Dendritic cell treated with granulocyte-macrophage colony-stimulating factor and Interleukin-4, amounts not matched to agents 40 ng/mL and 50 ng/mL, for 4 days (primary cell): ENCODE data around the gene CPVL.

ENCODE experiments used
- H3K27ac Mint-ChIP-seq: one replicate; pipeline ENCODE4 v1.8.0; 2022; ENCODE audit warnings: mild to moderate bottlenecking, mixed read lengths
- H3K27me3 Mint-ChIP-seq: one replicate; pipeline ENCODE4 v1.8.0; 2022; ENCODE audit warnings: mild to moderate bottlenecking, mixed read lengths
- H3K36me3 Mint-ChIP-seq: one replicate; pipeline ENCODE4 v1.8.0; 2022; ENCODE audit warnings: low read depth, mixed read lengths
- H3K4me1 Mint-ChIP-seq: one replicate; pipeline ENCODE4 v1.8.0; 2022; ENCODE audit warnings: low read depth, mixed read lengths
- H3K4me3 Mint-ChIP-seq: one replicate; pipeline ENCODE4 v1.8.0; 2022; ENCODE audit warnings: mild to moderate bottlenecking, moderate library complexity, mixed read lengths
- H3K9me3 Mint-ChIP-seq: one replicate; pipeline ENCODE4 v1.8.0; 2022; ENCODE audit warnings: mixed read lengths
- intact Hi-C: fragments of 100-400 bp; cut with micrococcal nuclease; formaldehyde crosslinking; loops from one replicate; pipeline ENCODE4 v1.15.0; 2022

CPVL gene

GRCh38 chr7:28999895-29000716 lies 146.2 kb downstream of the CPVL start:
- Mint-ChIP-seq H3K27ac (no peak overlapping the region), H3K4me1 (no peaks in the 10 kb centered on the region), H3K9me3 (no peaks in the 10 kb centered on the region), H3K36me3 (peaks cover 94% of the 10 kb centered on the region), H3K27me3 (no peaks in the 10 kb centered on the region), H3K4me3 (no peak overlapping the region)
- intact Hi-C loops = no loop called here

- no peaks in the 10 kb centered on the region for H3K27me3 Mint-ChIP-seq
- no peaks in the 10 kb centered on the region for H3K9me3 Mint-ChIP-seq
- H3K4me1 Mint-ChIP-seq = no peaks in the 10 kb centered on the region
- intact Hi-C loops = no loop called here
- no peak overlapping the region for H3K27ac Mint-ChIP-seq
- H3K4me3 Mint-ChIP-seq = no peak overlapping the region
- H3K36me3 Mint-ChIP-seq = peaks cover 92% of the 10 kb centered on the region
Observed at GRCh38 chr7:28999427-28999826, 146.9 kb downstream of the CPVL start.

- H3K36me3 Mint-ChIP-seq = peaks cover 92% of the 10 kb centered on the region
Observed at GRCh38 chr7:28998105-28998504, 148.2 kb downstream of the CPVL start.

GRCh38 chr7:28996836-28997235 lies 149.5 kb downstream of the CPVL start:
- H3K4me1 Mint-ChIP-seq = no peaks in the 10 kb centered on the region
- intact Hi-C loops = no loop called here
- no peaks in the 10 kb centered on the region for H3K27me3 Mint-ChIP-seq
- peaks cover 83% of the 10 kb centered on the region for H3K36me3 Mint-ChIP-seq
- H3K9me3 Mint-ChIP-seq = no peaks in the 10 kb centered on the region
- no peak overlapping the region for H3K27ac Mint-ChIP-seq
- H3K4me3 Mint-ChIP-seq = no peak overlapping the region

More at GRCh38 chr7:28998105-28998504, 148.2 kb downstream of the CPVL start:
- Mint-ChIP-seq H3K9me3 (no peaks in the 10 kb centered on the region), H3K4me3 (no peak overlapping the region), H3K27ac (no peak overlapping the region), H3K4me1 (no peaks in the 10 kb centered on the region), H3K27me3 (no peaks in the 10 kb centered on the region)
- intact Hi-C loops = no loop called here

- Mint-ChIP-seq H3K27me3 (no peaks in the 10 kb centered on the region), H3K4me3 (no peak overlapping the region), H3K9me3 (no peaks in the 10 kb centered on the region), H3K27ac (no peak overlapping the region), H3K36me3 (peaks cover 52% of the 10 kb centered on the region), H3K4me1 (peaks cover 3% of the 10 kb centered on the region)
- intact Hi-C loops = no loop called here
Observed at GRCh38 chr7:28993371-28993770, 153.0 kb downstream of the CPVL start.

GRCh38 chr7:28992798-28993197 lies 153.5 kb downstream of the CPVL start:
- H3K36me3 Mint-ChIP-seq = peaks cover 47% of the 10 kb centered on the region
- intact Hi-C loops = no loop called here
- H3K27me3 Mint-ChIP-seq = no peaks in the 10 kb centered on the region
- no peaks in the 10 kb centered on the region for H3K9me3 Mint-ChIP-seq
- H3K27ac Mint-ChIP-seq = no peak overlapping the region
- no peak overlapping the region for H3K4me3 Mint-ChIP-seq
- peaks cover 8% of the 10 kb centered on the region for H3K4me1 Mint-ChIP-seq

- Mint-ChIP-seq H3K27me3 (peaks cover 2% of the 10 kb centered on the region), H3K36me3 (peaks cover 24% of the 10 kb centered on the region), H3K4me1 (peaks cover 33% of the 10 kb centered on the region), H3K4me3 (no peak overlapping the region), H3K27ac (no peak overlapping the region), H3K9me3 (no peaks in the 10 kb centered on the region)
- intact Hi-C loops = no loop called here
Observed at GRCh38 chr7:28990200-28990960, 156.0 kb downstream of the CPVL start.

GRCh38 chr7:28989211-28989980 lies 156.9 kb downstream of the CPVL start:
- Mint-ChIP-seq H3K4me1 (peaks cover 40% of the 10 kb centered on the region), H3K27me3 (peaks cover 2% of the 10 kb centered on the region), H3K4me3 (no peak overlapping the region), H3K27ac (no peak overlapping the region), H3K36me3 (peaks cover 16% of the 10 kb centered on the region), H3K9me3 (no peaks in the 10 kb centered on the region)
- intact Hi-C loops = no loop called here

GRCh38 chr7:28988810-28989209 lies 157.5 kb downstream of the CPVL start:
- Mint-ChIP-seq H3K4me1 (peaks cover 46% of the 10 kb centered on the region), H3K9me3 (no peaks in the 10 kb centered on the region), H3K36me3 (peaks cover 11% of the 10 kb centered on the region), H3K27ac (no peak overlapping the region), H3K4me3 (no peak overlapping the region), H3K27me3 (peaks cover 2% of the 10 kb centered on the region)
- intact Hi-C loops = no loop called here

GRCh38 chr7:28988091-28988490 lies 158.2 kb downstream of the CPVL start:
- Mint-ChIP-seq H3K9me3 (no peaks in the 10 kb centered on the region), H3K27me3 (peaks cover 2% of the 10 kb centered on the region), H3K4me1 (peaks cover 51% of the 10 kb centered on the region), H3K27ac (no peak overlapping the region), H3K36me3 (peaks cover 3% of the 10 kb centered on the region), H3K4me3 (no peak overlapping the region)
- intact Hi-C loops = no loop called here

GRCh38 chr7:28986765-28987110 lies 159.6 kb downstream of the CPVL start:
- intact Hi-C loops = no loop called here
- H3K4me1 Mint-ChIP-seq = peaks cover 51% of the 10 kb centered on the region
- peaks cover 2% of the 10 kb centered on the region for H3K27me3 Mint-ChIP-seq
- H3K36me3 Mint-ChIP-seq = no peaks in the 10 kb centered on the region
- no peaks in the 10 kb centered on the region for H3K9me3 Mint-ChIP-seq
- no peak overlapping the region for H3K4me3 Mint-ChIP-seq
- H3K27ac Mint-ChIP-seq = peak overlapping the region; percentile 15

- intact Hi-C loops = no loop called here
- peak overlapping the region; percentile 15 for H3K27ac Mint-ChIP-seq
- H3K36me3 Mint-ChIP-seq = no peaks in the 10 kb centered on the region
- no peak overlapping the region for H3K4me3 Mint-ChIP-seq
- peaks cover 51% of the 10 kb centered on the region for H3K4me1 Mint-ChIP-seq
- H3K27me3 Mint-ChIP-seq = peaks cover 2% of the 10 kb centered on the region
- no peaks in the 10 kb centered on the region for H3K9me3 Mint-ChIP-seq
Observed at GRCh38 chr7:28986028-28986764, 160.1 kb downstream of the CPVL start.

GRCh38 chr7:28984631-28985030 lies 161.7 kb downstream of the CPVL start:
- intact Hi-C loops = no loop called here
- Mint-ChIP-seq H3K27ac (peak overlapping the region; percentile 67), H3K36me3 (no peaks in the 10 kb centered on the region), H3K27me3 (peaks cover 4% of the 10 kb centered on the region), H3K4me3 (no peak overlapping the region), H3K9me3 (no peaks in the 10 kb centered on the region), H3K4me1 (peaks cover 51% of the 10 kb centered on the region)
